ENCODE measurements around the gene CCDC194.
"Not testable (repeated sequence)": the region's sequence is repeated elsewhere in the genome, so short reads cannot be mapped to it uniquely, and the experiment has no call there.

The CCDC194 gene

GRCh38 chr19:17380426-17381138, 13.4 kb downstream of the CCDC194 start:
- DNase-seq = no peak
- in situ Hi-C loops (cut with MboI; ENCODE audit: low pct_unique_long_range_greater_than_20kb, low sequenced_read_pairs) = no loop called here

GRCh38 chr19:17379221-17379631, 14.8 kb downstream of the CCDC194 start:
- in situ Hi-C loops (cut with MboI; ENCODE audit: low pct_unique_long_range_greater_than_20kb, low sequenced_read_pairs) = no loop called here
- peak; percentile 77 for DNase-seq

GRCh38 chr19:17378271-17378670, 15.7 kb downstream of the CCDC194 start:
- no peak for DNase-seq
- in situ Hi-C loops (cut with MboI; ENCODE audit: low pct_unique_long_range_greater_than_20kb, low sequenced_read_pairs) = no loop called here

DNA sequence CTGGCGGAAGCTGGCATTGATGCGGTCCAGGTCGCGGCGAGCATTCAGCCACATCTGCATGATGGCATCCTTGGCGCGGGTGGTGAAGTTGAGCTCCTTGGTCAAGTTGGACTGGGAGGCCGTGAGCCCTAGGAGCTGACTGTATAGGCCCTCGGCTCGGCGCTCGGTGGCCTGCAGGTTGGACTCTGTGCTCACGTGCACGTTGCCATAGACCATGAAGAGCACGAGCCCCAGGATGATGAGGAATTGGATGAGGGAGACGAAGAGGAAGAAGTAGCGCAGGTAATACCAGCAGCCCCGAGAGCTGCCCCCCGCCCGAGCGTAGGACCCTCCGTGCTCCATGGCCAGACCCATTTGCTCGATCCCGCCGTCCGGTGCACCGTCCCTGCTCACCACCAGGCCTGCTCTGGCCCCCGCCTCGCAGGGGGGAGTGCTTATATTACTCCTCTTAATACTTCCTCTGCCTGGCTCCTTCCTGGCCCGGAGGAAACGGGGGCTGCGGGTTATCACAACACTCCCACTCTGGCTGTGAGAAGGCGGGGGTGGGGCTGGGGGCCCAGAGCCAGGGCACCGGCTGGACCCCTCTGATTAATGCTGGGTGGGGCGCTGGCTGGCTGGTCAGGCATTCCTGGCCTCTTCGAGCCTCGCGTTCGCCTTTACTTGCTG, 16.9 kb downstream of the CCDC194 start, which contains the start of gene PLVAP:
PLVAP (minus strand) TSS at position 408 of the 666 bp plus-strand sequence; CDS start at position 354, 54 bp downstream.
- in situ Hi-C loops (cut with MboI; ENCODE audit: low pct_unique_long_range_greater_than_20kb, low sequenced_read_pairs) = no loop called here
- peak; percentile 54 for DNase-seq

DNA sequence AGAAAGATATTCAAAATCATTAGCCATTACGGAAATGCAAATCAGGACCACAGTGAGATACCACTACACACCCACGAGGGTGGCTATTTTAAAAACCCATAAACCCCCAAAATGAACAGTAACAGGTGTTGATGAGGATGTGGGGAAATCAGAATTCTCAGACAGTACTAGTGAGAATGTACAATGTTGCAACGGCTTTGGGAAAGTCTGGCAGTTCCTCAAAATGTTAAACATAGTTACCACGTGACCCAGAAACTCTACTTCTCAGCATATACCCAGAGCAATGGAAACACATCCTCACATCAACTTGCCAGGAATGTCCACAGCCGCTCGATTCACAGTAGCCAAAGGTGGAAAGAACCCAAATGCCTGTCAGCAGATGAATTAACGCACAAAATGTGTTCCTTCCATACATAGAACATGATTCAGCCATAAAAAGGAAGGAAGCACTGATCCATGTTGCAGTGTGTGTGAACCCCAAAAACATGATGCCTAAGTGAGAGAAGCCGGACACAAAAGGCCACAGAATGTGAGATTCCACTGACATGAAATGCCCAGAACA, 23.9 kb downstream of the CCDC194 start:
- in situ Hi-C loops (cut with MboI; ENCODE audit: low pct_unique_long_range_greater_than_20kb, low sequenced_read_pairs) = no loop called here
- peak; percentile 83 for DNase-seq

- in situ Hi-C loops (cut with MboI; ENCODE audit: low pct_unique_long_range_greater_than_20kb, low sequenced_read_pairs) = no loop called here
These were observed 28.6 kb downstream of the CCDC194 start for GRCh38 chr19:17365361-17365760.

GRCh38 chr19:17363852-17364605, 30.0 kb downstream of the CCDC194 start:
- in situ Hi-C loops (cut with MboI; ENCODE audit: low pct_unique_long_range_greater_than_20kb, low sequenced_read_pairs); DNase-seq: not testable (repeated sequence)

More at GRCh38 chr19:17365361-17365760, 28.6 kb downstream of the CCDC194 start:
- no peak for DNase-seq

DNA sequence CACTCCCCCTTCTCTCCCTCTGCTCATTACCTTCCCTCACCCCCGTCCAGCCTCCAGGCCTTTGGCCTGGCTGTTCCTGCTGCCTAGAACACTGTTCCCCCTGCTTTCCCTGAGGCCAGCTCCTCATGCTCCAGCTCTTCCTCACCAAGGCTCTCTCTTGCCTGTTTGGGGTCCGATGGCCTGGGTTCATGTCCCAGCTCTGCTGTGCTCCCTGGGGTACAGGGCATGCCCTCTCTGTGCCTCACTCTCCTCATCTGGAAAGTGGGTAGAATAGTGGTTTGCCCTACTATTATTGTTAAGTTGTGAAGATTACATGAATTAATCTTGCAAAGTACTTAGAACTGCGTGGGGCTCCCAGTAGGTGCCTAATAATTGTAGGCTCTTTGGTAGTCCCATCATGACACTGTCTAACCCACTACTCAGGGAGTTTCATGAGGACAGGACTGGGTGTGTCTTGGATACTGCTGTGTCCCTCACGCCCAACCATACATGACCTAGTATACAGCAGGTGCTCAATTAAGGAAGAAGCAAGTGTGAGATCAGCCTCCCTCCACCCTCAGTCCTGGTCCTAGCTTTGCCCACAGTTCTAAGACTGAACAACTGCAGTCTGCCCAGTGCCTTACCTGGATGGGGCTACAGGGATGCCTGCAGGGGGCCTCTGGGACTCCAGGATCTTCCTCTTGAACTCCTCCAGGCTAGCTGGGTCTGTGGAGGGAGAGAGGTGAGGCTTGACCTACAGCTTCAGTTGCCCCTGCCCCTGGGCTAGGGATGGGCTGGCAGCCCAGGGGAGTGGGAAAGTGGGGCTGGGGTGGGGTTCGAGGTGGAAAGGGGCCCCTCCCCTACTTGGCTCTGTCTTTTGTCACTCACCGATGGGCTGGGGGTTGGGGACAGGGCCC, 33.8 kb downstream of the CCDC194 start:
- in situ Hi-C loops (cut with MboI; ENCODE audit: low pct_unique_long_range_greater_than_20kb, low sequenced_read_pairs) = no loop called here
- no peak for DNase-seq

GRCh38 chr19:17358395-17358794, 35.6 kb downstream of the CCDC194 start:
- no peak for DNase-seq
- in situ Hi-C loops (cut with MboI; ENCODE audit: low pct_unique_long_range_greater_than_20kb, low sequenced_read_pairs) = no loop called here

- no peak for DNase-seq
- in situ Hi-C loops (cut with MboI; ENCODE audit: low pct_unique_long_range_greater_than_20kb, low sequenced_read_pairs) = no loop called here
These were observed 36.3 kb downstream of the CCDC194 start for GRCh38 chr19:17357724-17358123.

DNA sequence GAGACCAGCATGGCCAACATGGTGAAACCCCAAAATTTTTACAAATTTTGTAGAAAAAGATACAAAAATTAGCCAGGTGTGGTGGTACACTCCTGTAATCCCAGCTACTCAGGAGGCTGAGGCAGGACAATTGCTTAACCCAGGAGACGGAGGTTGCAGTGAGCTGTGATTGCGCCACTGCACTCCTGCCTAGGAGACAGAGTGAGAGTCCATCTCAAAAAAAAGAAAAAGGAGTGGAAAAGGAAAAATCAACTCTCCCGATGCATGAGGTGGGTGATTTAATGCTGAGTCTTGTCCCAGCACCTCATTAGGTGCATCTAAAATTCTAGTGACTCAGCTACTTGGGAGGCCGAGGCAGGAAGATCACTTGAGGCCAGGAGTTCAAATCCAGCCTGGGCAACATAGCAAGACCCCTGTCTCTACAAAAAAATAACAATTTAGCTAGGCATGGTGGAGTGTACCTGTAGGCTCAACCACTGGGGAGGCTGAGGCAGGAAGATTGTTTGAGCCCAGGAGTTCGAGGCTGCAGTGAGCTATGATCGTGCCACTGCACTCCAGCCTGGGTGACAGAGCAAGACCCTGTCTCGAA, 36.8 kb downstream of the CCDC194 start:
- no peak for DNase-seq
- in situ Hi-C loops (cut with MboI; ENCODE audit: low pct_unique_long_range_greater_than_20kb, low sequenced_read_pairs) = no loop called here

- DNase-seq = no peak
- in situ Hi-C loops (cut with MboI; ENCODE audit: low pct_unique_long_range_greater_than_20kb, low sequenced_read_pairs) = no loop called here
These were observed 40.6 kb downstream of the CCDC194 start for GRCh38 chr19:17353386-17353785.

- in situ Hi-C loops (cut with MboI; ENCODE audit: low pct_unique_long_range_greater_than_20kb, low sequenced_read_pairs) = no loop called here
These were observed 41.3 kb downstream of the CCDC194 start for GRCh38 chr19:17352608-17353280.

GRCh38 chr19:17351815-17352435, 42.1 kb downstream of the CCDC194 start:
- in situ Hi-C loops (cut with MboI; ENCODE audit: low pct_unique_long_range_greater_than_20kb, low sequenced_read_pairs) = no loop called here
- no peak for DNase-seq

More at GRCh38 chr19:17352608-17353280, 41.3 kb downstream of the CCDC194 start:
- peak; percentile 70 for DNase-seq

DNA sequence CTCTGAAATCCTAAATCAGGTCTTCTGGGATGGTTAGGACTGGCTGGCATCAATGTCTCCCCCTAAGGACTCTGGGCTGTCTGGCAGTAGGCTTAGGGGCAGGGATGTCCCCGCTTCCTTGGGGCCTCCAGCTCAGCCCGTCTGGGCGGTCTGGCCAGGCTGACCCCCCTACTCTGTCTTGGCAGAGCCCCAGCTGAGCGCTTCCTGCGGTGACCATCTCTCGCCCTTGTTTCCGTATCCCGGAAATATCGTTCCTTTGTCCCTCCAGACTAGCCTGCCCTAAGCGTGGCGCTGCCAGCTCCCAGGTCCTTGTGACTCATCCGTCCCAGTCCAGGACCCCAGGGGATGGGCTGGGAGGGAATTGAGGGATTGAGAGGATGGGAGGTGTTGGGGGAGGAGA, 45.3 kb downstream of the CCDC194 start:
- in situ Hi-C loops (cut with MboI; ENCODE audit: low pct_unique_long_range_greater_than_20kb, low sequenced_read_pairs) = no loop called here

DNA sequence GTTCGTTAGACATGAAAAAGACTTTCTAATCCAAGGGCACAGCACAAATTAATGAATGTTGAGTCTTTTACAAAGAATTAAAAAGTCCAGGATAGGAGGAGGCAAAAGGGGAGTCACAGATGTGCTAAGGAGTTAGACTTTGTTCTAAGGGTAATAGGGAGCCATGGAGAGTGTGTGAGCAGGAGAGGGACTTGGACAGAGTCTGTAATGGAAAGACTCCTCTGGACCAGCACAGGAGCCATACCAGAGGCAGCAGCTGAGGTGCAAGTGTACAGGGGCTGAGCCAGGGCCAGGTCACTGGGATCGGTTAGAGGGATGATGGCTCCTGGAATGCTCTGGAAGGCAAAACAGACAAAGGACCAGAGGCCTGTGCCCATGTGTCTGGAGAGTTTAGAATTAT, 46.1 kb downstream of the CCDC194 start:
- no peak for DNase-seq
- in situ Hi-C loops (cut with MboI; ENCODE audit: low pct_unique_long_range_greater_than_20kb, low sequenced_read_pairs) = no loop called here

More for the DNA sequence above, 45.3 kb downstream of the CCDC194 start:
- DNase-seq = no peak

GRCh38 chr19:17347361-17347760, 46.6 kb downstream of the CCDC194 start:
- in situ Hi-C loops (cut with MboI; ENCODE audit: low pct_unique_long_range_greater_than_20kb, low sequenced_read_pairs) = no loop called here
- DNase-seq = peak; percentile 49

Measured in KBM-7 (cell line).